H4 (cell line): ENCODE results near the gene TOP3A. TPM values are rescaled to one million over a fixed set of nuclear protein-coding genes. Genes with fewer than 3 reads are reported as not detected.
A peak's percentile ranks its signal among the peaks of the same experiment; 100 is the strongest.

ENCODE experiments used
- DNase-seq: peaks from one replicate; pipeline ENCODE4 v3.0.0-alpha.2; 2015; ENCODE audit warnings: low spot score
- total RNA-seq: library from RNA; depleted of rRNA; stranded (reverse); fragments of >200 nt; shearing (Covaris generic); gene quantifications from 2 replicates; pipeline ENCODE4 v1.2.3, GENCODE V29; 2014

The TOP3A gene
- total RNA-seq, 1 experiment from 2014 or later = 25.6 TPM

DNA sequence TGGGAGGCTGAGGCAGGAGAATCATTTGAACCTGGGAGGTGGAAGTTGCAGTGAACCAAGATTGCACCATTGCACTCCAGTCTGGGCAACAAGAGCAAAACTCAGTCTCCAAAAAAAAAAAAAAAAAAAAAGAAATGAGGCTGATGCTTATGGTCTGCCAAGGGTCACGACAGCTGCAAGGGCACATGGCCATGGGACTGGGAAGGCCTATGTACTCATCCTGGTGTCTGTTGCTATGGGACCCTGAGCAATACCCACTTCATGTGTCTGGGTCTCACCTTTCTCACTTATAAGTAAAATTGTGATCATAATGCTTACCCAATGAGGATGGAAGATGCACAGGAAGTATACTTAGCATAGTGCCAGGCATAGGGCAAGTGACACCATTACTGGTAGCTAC is 37.7 kb downstream of the TOP3A start:
- no peak for DNase-seq

DNA sequence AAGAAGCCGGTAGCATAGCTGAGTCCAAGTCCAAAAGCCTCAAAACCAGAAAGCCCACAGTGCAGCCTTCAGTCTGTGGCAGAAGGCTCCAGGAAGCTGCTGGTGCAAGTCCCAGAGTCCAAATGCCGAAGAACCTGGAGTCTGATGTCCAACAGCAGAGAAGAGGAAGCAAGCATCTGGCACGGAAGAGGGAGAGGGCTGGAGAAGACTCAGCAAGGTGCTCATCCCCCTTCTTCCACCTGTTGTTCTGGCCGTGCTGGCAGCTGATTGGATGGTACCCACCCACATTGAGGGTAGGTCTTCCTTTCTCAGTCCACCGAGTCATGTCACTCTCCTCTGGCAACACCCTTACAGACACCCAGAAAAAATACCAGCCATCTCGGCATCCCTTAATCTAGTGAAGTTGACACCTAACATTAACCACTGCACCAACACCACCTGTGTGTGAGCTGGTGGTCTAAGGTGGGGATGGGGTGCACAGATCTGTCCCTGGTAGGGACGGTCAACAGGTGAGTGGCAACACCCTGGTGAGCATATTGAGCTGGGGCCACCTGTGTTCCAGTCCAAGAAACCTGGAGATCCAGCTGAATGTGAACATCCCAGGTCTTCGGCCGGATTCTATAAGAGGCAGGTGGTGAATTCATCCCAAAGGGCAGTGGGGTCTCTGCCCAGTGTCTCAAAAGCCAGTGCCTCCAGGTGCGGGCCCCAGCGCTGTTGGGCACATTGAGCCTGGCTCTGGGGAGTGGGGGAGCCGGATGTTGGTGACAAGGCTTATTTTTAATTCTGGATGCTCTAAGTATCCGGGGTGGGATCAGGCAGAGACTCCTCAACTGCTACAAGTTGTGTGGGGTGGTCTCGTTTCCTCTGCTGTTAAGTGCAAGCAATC is 44.5 kb downstream of the TOP3A start:
- no peak for DNase-seq

DNA sequence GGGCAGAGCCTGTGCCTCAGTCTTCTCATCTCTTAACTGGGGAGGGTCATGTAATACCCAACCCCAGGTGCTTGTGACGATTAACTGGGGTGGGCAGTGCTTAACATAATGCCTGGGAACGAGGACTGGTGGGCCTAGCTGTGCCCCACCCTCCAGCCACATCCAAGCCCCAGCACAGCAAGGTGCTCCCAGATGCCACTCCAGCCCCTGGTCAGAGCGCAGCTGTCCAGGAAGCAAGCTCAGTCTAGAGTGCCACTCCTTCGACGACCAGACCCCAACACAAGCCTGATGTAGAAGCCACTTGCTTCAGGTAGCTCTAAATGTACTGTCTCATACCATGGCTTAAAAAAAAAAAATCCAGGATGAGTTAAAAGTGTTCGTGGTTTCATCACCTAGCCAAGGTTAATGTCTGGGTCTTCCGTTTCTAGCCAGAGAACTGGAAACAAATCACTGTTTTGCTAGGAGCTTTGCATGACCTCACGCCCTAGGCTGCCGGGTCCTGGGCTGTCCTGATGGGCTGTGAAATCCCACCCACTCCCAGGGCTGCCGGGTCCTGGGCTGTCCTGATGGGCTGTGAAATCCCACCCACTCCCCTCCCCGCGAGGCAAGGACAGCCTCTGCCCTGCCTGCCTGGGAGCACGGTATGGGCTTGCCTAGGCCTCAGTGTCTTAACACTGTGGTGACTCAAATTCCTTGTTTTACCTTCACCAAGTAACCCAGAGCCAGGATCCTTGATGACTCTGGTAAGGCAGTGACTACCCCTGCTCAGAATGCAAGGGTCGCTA is 46.7 kb downstream of the TOP3A start:
- no peak for DNase-seq

DNA sequence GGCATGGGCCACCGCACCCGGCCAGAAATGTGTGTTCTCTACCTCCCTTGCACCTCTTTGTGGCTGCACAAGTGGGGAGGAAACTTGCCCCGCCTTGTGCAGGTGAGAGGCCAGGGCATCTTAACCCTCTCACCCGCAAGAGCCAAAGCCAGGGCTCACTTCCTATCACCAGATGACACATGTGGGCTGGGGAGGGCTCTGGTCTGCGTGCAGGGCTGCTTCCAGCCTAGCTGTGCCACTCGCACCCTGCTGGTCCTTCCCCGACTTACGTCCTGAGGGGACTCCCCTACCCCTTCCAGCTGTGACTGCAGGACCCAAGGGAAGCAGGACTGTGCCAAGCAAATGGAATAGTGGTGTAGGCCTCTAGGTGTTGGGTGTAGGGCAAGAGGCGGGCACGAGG is 47.4 kb downstream of the TOP3A start:
- DNase-seq = no peak

DNA sequence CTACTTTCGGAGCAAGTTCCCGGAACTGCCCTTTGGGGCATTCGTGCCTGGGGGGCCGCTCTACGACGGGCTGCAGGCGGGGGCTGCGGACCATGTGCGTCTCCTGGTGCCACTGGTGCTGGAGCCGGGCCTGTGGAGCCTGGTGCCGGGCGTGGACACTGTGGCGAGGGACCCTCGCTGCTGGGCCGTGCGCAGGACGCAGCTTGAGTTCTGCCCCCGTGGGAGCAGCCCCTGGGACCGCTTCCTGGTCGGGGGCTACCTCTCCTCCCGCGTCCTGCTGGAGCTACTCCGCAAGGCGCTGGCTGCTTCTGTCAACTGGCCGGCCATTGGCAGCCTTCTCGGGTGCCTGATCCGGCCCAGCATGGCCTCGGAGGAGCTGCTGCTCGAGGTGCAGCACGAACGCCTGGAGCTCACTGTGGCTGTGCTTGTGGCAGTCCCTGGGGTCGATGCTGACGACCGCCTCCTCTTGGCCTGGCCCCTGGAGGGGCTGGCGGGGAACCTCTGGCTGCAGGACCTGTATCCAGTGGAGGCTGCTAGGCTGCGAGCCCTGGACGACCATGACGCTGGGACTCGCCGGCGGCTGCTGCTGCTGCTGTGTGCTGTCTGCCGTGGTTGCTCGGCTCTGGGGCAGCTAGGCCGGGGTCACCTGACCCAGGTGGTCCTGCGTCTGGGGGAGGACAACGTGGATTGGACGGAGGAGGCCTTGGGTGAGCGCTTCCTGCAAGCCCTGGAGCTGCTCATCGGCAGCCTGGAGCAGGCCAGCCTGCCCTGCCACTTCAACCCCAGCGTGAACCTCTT is 50.7 kb downstream of the TOP3A start:
- DNase-seq = no peak

- DNase-seq = no peak
Measured at GRCh38 chr17:18262641-18263040, 52.2 kb downstream of the TOP3A start.

DNA sequence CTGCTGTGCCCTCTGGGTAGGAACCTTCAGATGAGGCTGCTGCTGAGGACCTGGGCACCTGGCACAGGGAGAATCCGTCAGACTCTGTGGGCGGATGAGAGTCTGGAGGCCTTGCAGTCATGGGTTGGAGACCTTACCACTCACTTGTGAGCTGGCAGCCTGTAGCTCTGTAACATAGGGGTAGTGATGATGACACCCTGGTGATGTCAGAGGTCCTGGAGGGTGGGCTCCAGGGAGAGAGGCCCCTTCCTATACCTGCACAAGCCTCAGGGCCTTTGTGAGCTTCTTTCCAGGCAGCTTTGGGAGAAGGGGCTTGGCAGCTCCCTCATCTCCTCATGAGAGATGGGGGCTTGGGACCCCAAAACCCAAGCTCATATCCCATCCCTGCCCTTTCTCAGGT is 52.7 kb downstream of the TOP3A start:
- DNase-seq = no peak

DNA sequence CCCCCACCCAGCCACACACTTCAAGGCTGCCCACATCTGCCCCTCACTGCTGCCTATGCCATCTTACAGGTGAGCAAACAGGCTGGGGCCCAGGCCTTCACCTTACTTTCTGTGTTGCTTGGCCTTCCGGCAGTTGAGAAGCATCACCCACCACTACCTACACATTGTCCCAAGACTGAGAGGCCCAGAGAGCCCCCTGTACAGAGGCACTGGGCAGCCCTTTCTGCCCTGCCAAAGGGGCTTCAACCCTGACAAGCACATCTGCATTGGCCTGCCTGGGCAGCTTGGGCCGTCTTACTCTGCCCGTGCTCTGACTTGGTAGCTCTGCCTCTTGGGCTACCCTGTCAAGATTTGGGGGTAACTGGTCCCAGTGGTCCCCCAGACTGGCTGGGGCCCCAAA is 53.1 kb downstream of the TOP3A start:
- DNase-seq = no peak

DNA sequence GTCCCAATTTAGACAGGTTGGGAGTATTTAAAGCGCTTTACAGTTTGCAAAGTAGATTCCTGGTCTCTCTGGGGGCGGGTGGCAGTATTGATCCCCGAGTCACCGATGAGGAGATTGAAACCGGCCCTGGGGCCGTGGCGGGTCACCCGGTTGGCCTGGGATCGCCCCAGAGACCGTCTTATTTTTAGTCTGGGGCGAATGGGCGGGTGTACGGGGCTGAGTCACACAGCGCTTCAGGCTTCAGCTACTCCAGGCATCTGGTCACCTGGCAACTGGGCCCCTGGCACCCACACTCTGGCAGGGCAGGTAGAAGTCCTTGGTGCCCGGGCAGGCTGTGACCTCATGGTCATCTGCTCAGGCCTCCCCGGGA is 53.7 kb downstream of the TOP3A start:
- no peak for DNase-seq

GRCh38 chr17:18260332-18261145 is 54.3 kb downstream of the TOP3A start, which contains the start of gene MIEF2:
TSS of gene MIEF2 (plus strand) at chr17:18260662. CDS start at chr17:18262721, 2,059 bp downstream.
- DNase-seq = peak; percentile 92

DNA sequence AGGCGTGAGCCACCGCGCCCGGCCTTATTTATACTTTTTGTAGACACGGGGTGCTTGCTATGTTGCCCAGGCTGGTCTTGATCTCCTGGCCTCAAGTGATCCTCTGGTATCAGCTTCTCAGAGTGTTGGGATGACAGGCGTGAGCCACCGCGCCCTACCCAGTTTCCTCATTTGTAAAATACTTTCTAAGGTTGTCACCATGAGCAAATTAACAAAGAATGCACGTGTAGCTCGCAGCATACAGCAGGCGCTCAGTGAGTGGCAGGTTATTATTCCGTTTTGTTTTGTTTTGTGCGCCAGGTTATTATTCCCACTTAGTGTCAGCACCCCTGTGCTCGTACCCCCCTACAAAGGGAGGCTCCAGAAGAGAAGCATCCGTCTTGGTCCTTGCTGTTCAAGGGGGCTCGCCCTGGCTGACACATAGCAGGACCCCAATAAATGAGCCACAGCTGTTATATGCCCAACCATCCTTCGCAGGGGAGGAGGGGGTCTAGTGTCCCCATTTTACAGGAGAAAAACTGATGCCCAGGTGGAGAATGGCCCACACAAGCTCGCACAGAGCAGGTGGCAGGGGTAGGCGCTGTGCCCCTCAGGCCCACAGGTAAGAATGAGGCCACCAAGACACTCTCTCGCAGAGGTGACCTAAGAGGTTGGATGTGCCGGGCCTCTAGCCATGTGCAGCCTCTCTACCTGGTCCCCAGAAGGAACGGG is 55.0 kb downstream of the TOP3A start:
- no peak for DNase-seq

- no peak for DNase-seq
Measured at GRCh38 chr17:18258356-18259038, 56.3 kb downstream of the TOP3A start, which contains the start of gene FLII. TSS of gene FLII (minus strand) at chr17:18258738. CDS start at chr17:18258690, 48 bp downstream.

DNA sequence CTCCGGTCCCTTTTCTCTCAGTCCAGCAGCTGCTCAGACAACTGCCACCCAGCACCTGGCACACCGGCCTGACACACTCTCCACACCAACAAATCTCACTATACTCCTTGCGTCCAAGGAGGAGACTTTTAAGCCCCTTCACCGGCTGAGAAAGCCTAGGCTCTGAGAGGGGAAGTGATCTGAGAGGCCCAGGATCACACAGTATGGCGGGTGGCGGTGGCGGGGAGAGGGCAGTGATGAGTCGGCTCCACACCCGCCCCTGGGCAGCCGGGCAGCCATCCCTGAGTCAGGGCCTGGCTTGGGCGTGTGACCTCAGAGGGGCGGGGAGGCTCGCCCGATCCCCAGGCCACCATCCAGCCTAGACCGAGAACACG is 56.8 kb downstream of the TOP3A start:
- no peak for DNase-seq

DNA sequence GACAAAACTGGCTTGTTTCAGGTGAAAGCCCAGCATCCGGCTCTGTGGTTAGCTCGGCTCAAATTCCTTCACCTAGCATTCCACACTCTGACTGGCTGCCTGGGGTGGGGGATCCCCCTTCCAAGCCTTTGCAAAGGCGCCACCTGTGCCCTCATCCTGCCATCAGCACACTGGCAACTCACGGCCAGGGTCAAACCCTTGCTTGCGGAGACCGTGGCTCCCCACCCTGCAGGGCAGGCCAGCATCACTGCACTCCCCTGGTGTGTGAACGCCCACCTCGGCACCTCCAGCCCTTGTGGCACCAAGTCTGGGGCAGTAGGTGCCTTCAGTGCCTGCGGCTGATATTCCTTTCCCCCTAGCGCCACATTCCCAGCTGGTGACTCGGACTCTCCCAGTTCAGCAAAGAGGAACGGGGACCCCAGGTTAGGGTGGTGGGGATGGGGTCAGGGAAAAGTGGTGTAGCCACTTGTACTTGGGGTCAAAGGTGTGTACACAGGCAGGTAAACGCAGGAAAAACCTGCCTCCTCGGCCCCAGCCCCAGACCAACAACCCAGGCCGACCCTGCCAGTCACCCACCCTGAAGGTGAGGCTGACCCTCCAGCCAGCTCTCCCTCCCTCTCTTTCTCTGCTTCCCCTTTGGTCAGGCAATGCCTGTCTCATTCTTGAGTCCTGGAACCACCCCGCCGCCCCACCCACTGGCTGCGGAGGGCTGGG is 57.4 kb downstream of the TOP3A start:
- no peak for DNase-seq

- DNase-seq = no peak
Measured at GRCh38 chr17:18256776-18257175, 58.0 kb downstream of the TOP3A start.

DNA sequence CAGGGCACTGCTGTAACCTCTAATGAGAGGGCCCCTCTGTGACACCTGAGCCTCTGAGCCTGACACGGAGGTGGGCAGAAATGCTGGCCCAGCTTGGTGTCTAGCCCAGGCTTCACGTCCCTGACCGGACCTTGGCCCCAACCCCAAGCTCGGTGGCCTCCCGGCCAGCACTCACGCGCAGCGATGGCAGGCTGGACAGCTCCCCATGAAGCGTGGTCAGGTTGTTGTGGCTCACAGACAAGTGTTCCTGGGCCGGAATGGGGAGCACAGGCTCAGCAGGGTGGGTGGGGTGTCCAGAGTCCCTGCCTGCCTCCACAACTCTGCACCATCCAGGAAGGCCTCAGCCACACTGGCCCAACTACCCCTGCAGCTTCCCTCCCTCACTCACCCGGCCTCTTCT is 58.4 kb downstream of the TOP3A start:
- DNase-seq = no peak

DNA sequence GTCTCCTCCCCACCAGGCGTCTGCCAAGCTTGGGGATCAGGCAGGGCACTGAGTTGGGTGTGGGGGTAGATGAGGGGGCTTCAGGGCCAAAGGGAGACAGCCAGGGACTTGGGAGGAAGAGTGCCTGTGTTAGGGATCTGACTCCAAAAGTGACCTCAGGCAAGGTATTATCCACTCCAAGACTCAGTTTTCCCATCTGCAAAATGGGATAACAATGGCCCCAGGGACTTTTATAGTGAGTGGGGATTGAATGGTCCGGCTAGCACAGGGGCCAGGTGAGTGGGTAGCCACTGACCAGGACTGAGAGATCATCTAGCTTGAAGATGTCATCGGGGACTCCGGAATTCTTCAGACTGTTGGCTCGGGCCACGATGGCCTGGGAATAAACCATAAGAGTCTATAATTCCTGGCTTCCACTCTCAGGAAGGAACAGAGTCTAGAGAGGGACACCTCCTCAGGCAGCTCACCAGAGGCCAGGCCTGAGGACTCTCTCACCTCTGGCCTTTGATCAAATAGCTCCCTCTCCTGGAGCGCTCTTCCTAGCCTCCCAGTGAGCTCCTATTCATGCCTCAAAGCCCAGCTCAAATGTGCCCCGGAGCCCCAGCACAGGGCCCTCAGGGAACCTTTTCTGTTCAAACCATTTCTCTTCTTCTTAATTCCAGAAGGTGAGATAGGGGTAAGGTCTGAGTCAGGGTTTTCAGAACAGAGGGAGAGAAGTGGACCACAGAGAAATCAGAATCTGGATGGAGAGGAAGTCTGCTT is 59.7 kb downstream of the TOP3A start:
- DNase-seq = no peak
